T-helper 1 cell treated with Interleukin-12 subunit alpha and Interleukin-12 subunit beta and Interleukin-4 antibody, amounts not matched to agents 30 μg/mL and 1 μg/mL, for 36 hours (primary cell): ENCODE measurements around the gene GPX8.

Experiments used
- H3K27ac Mint-ChIP-seq: one replicate; pipeline ENCODE4 v1.8.0; 2021; ENCODE audit warnings: mild to moderate bottlenecking, mixed read lengths
- H3K27me3 Mint-ChIP-seq: one replicate; pipeline ENCODE4 v1.8.0; 2021; ENCODE audit warnings: low read depth, mixed read lengths
- H3K36me3 Mint-ChIP-seq: one replicate; pipeline ENCODE4 v1.8.0; 2021; ENCODE audit warnings: low read depth, mixed read lengths
- H3K4me1 Mint-ChIP-seq: one replicate; pipeline ENCODE4 v1.8.0; 2021; ENCODE audit warnings: low read depth, mixed read lengths
- H3K4me3 Mint-ChIP-seq: one replicate; pipeline ENCODE4 v1.8.0; 2021; ENCODE audit warnings: mild to moderate bottlenecking, moderate library complexity, mixed read lengths
- H3K9me3 Mint-ChIP-seq: one replicate; pipeline ENCODE4 v1.8.0; 2021; ENCODE audit warnings: mixed read lengths

Gene GPX8

DNA sequence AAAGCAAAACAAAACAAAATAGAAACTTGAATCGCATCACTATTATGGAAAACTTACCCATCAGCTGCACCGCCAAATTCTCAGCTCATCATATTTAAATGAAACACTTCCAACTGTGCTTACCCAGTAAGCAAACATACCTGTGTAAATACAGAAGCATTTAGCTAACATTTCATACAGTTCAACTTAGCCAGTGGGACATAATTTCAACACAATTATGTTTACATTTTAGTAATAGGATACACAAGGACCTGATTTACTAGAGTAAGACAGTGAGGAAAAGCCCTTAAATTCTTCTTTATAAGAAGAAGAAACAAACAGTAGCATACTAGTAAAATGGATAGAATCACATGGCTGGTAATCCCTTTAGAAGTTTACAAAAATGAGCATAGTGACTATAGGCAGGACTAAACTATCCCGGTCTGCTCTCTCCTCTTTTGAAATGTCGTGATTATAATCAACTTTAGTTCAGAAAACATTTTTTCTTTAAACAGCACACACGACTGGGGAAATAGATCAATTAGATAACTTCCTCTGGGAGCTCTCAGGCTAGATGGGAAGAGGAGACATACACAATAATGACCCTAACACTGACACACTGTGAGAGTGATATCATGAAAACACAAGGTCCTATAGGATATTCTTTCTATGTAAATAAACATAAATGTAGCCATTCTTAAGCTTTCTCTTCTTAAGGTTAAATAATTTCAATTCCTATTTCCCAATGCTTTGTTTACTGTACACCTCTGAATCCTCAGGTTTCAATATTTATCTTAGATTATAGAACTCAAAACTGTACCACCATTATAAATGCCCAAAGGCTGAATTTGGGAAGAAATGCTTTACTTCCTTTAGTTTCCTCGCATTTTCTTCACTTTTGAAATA lies 28.9 kb downstream of the GPX8 start:
- no peaks in the 10 kb centered on the region for H3K36me3 Mint-ChIP-seq
- H3K9me3 Mint-ChIP-seq: no peaks in the 10 kb centered on the region
- H3K27ac Mint-ChIP-seq: no peak overlapping the region
- peaks cover 78% of the 10 kb centered on the region for H3K27me3 Mint-ChIP-seq
- H3K4me3 Mint-ChIP-seq: no peak overlapping the region
- no peaks in the 10 kb centered on the region for H3K4me1 Mint-ChIP-seq

- H3K36me3 Mint-ChIP-seq: no peaks in the 10 kb centered on the region
- no peaks in the 10 kb centered on the region for H3K9me3 Mint-ChIP-seq
- H3K27ac Mint-ChIP-seq: no peak overlapping the region
- no peak overlapping the region for H3K4me3 Mint-ChIP-seq
- peaks cover 76% of the 10 kb centered on the region for H3K27me3 Mint-ChIP-seq
- H3K4me1 Mint-ChIP-seq: no peaks in the 10 kb centered on the region
Measured at GRCh38 chr5:55191165-55191564, 31.2 kb downstream of the GPX8 start.

GRCh38 chr5:55205001-55205400 lies 45.0 kb downstream of the GPX8 start:
- H3K27me3 Mint-ChIP-seq: peaks cover 69% of the 10 kb centered on the region
- no peak overlapping the region for H3K4me3 Mint-ChIP-seq
- H3K4me1 Mint-ChIP-seq: peaks cover 4% of the 10 kb centered on the region
- H3K36me3 Mint-ChIP-seq: no peaks in the 10 kb centered on the region
- no peak overlapping the region for H3K27ac Mint-ChIP-seq
- no peaks in the 10 kb centered on the region for H3K9me3 Mint-ChIP-seq

GRCh38 chr5:55211184-55211874 lies 51.4 kb downstream of the GPX8 start:
- H3K27ac Mint-ChIP-seq: no peak overlapping the region
- H3K4me1 Mint-ChIP-seq: peaks cover 4% of the 10 kb centered on the region
- no peak overlapping the region for H3K4me3 Mint-ChIP-seq
- no peaks in the 10 kb centered on the region for H3K9me3 Mint-ChIP-seq
- H3K27me3 Mint-ChIP-seq: peaks cover 50% of the 10 kb centered on the region
- H3K36me3 Mint-ChIP-seq: no peaks in the 10 kb centered on the region
